ENCODE results near the gene TUBB1.
"Not testable (repeated sequence)": the region's sequence is repeated elsewhere in the genome, so short reads cannot be mapped to it uniquely, and the experiment has no call there.

Gene TUBB1

GRCh38 chr20:59007665-59008511 is 11.3 kb upstream of the TUBB1 start:
- Histone ChIP-seq H3K36me3 (ENCODE audit: insufficient read depth, low read length) (no peaks in the 10 kb centered on the region), H3K27me3 (ENCODE audit: insufficient read depth, low read length) (peaks cover 28% of the 10 kb centered on the region), H3K9me3 (ENCODE audit: insufficient read depth, low read depth, low read length) (no peaks in the 10 kb centered on the region), H3K4me3 (ENCODE audit: low read length) (peak overlapping the region; percentile 63), H3K9ac (ENCODE audit: low read depth, low read length) (peak overlapping the region; percentile 71), H3K4me1 (ENCODE audit: insufficient read depth, low read length) (peaks cover 6% of the 10 kb centered on the region; the same call in 1 of the 2 replicates), H3K27ac (ENCODE audit: low read depth, low read length) (no peak overlapping the region)
- 85% methylated on average over 24 of the region's 24 CpGs for WGBS

- WGBS = 90% methylated on average over 6 of the region's 8 CpGs
- Histone ChIP-seq H3K9ac (ENCODE audit: low read depth, low read length) (no peak overlapping the region), H3K4me1 (ENCODE audit: insufficient read depth, low read length) (peaks cover 6% of the 10 kb centered on the region; the same call in 1 of the 2 replicates), H3K27ac (ENCODE audit: low read depth, low read length) (no peak overlapping the region), H3K4me3 (ENCODE audit: low read length) (no peak overlapping the region), H3K27me3 (ENCODE audit: insufficient read depth, low read length) (peaks cover 28% of the 10 kb centered on the region), H3K9me3 (ENCODE audit: insufficient read depth, low read depth, low read length) (no peaks in the 10 kb centered on the region), H3K36me3 (ENCODE audit: insufficient read depth, low read length) (no peaks in the 10 kb centered on the region)
Measured at GRCh38 chr20:59008715-59009336, 10.4 kb upstream of the TUBB1 start.

GRCh38 chr20:59010321-59010994 is 8.8 kb upstream of the TUBB1 start:
- WGBS = 88% methylated on average over 8 of the region's 8 CpGs
- Histone ChIP-seq H3K9ac (ENCODE audit: low read depth, low read length) (no peak overlapping the region), H3K27me3 (ENCODE audit: insufficient read depth, low read length) (peaks cover 28% of the 10 kb centered on the region), H3K36me3 (ENCODE audit: insufficient read depth, low read length) (no peaks in the 10 kb centered on the region), H3K9me3 (ENCODE audit: insufficient read depth, low read depth, low read length) (no peaks in the 10 kb centered on the region), H3K27ac (ENCODE audit: low read depth, low read length) (no peak overlapping the region), H3K4me1 (ENCODE audit: insufficient read depth, low read length) (peaks cover 6% of the 10 kb centered on the region; the same call in 1 of the 2 replicates), H3K4me3 (ENCODE audit: low read length) (no peak overlapping the region)

GRCh38 chr20:59010995-59011873 is 8.0 kb upstream of the TUBB1 start:
- Histone ChIP-seq H3K9me3 (ENCODE audit: insufficient read depth, low read depth, low read length) (no peaks in the 10 kb centered on the region), H3K27me3 (ENCODE audit: insufficient read depth, low read length) (peaks cover 23% of the 10 kb centered on the region), H3K4me1 (ENCODE audit: insufficient read depth, low read length) (peaks cover 6% of the 10 kb centered on the region; the same call in 1 of the 2 replicates), H3K4me3 (ENCODE audit: low read length) (no peak overlapping the region), H3K9ac (ENCODE audit: low read depth, low read length) (no peak overlapping the region), H3K36me3 (ENCODE audit: insufficient read depth, low read length) (no peaks in the 10 kb centered on the region), H3K27ac (ENCODE audit: low read depth, low read length) (no peak overlapping the region)
- 89% methylated on average over 17 of the region's 17 CpGs for WGBS

GRCh38 chr20:59011874-59012157 is 7.4 kb upstream of the TUBB1 start:
- not testable (repeated sequence) for H3K9ac ChIP-seq (ENCODE audit: low read depth, low read length); H3K4me3 ChIP-seq (ENCODE audit: low read length); H3K27ac ChIP-seq (ENCODE audit: low read depth, low read length); H3K9me3 ChIP-seq (ENCODE audit: insufficient read depth, low read depth, low read length); H3K4me1 ChIP-seq (ENCODE audit: insufficient read depth, low read length); H3K36me3 ChIP-seq (ENCODE audit: insufficient read depth, low read length)
- 93% methylated on average over 2 of the region's 3 CpGs for WGBS
- peaks cover 17% of the 10 kb centered on the region for H3K27me3 ChIP-seq (ENCODE audit: insufficient read depth, low read length)

GRCh38 chr20:59013031-59013951 is 5.9 kb upstream of the TUBB1 start:
- 87% methylated on average over 17 of the region's 17 CpGs for WGBS
- Histone ChIP-seq H3K4me3 (ENCODE audit: low read length) (no peak overlapping the region), H3K9me3 (ENCODE audit: insufficient read depth, low read depth, low read length) (no peaks in the 10 kb centered on the region), H3K9ac (ENCODE audit: low read depth, low read length) (no peak overlapping the region), H3K36me3 (ENCODE audit: insufficient read depth, low read length) (no peaks in the 10 kb centered on the region), H3K27ac (ENCODE audit: low read depth, low read length) (no peak overlapping the region), H3K27me3 (ENCODE audit: insufficient read depth, low read length) (peaks cover 7% of the 10 kb centered on the region), H3K4me1 (ENCODE audit: insufficient read depth, low read length) (peaks cover 6% of the 10 kb centered on the region; the same call in 1 of the 2 replicates)

- H3K9me3 ChIP-seq (ENCODE audit: insufficient read depth, low read depth, low read length) = no peaks in the 10 kb centered on the region
- peaks cover under 1% of the 10 kb centered on the region; the same call in 1 of the 2 replicates for H3K27me3 ChIP-seq (ENCODE audit: insufficient read depth, low read length)
- no peak overlapping the region for H3K4me3 ChIP-seq (ENCODE audit: low read length)
- no peaks in the 10 kb centered on the region for H3K36me3 ChIP-seq (ENCODE audit: insufficient read depth, low read length)
- H3K27ac ChIP-seq (ENCODE audit: low read depth, low read length) = no peak overlapping the region
- no peak overlapping the region for H3K9ac ChIP-seq (ENCODE audit: low read depth, low read length)
- peaks cover 6% of the 10 kb centered on the region; the same call in 1 of the 2 replicates for H3K4me1 ChIP-seq (ENCODE audit: insufficient read depth, low read length)
- WGBS = 94% methylated on average over 13 of the region's 13 CpGs
Measured at GRCh38 chr20:59013959-59014608, 5.1 kb upstream of the TUBB1 start.

GRCh38 chr20:59014680-59015389 is 4.4 kb upstream of the TUBB1 start:
- H3K27ac ChIP-seq (ENCODE audit: low read depth, low read length) = no peak overlapping the region
- H3K36me3 ChIP-seq (ENCODE audit: insufficient read depth, low read length) = no peaks in the 10 kb centered on the region
- H3K4me1 ChIP-seq (ENCODE audit: insufficient read depth, low read length) = peaks cover 6% of the 10 kb centered on the region; the same call in 1 of the 2 replicates
- H3K4me3 ChIP-seq (ENCODE audit: low read length) = no peak overlapping the region
- no peaks in the 10 kb centered on the region for H3K9me3 ChIP-seq (ENCODE audit: insufficient read depth, low read depth, low read length)
- no peaks in the 10 kb centered on the region; the same call in 1 of the 2 replicates for H3K27me3 ChIP-seq (ENCODE audit: insufficient read depth, low read length)
- H3K9ac ChIP-seq (ENCODE audit: low read depth, low read length) = no peak overlapping the region
- WGBS = 94% methylated on average over 17 of the region's 17 CpGs

GRCh38 chr20:59015411-59015810 is 3.8 kb upstream of the TUBB1 start:
- 91% methylated on average over 16 of the region's 16 CpGs for WGBS

More at GRCh38 chr20:59015411-59015810, 3.8 kb upstream of the TUBB1 start:
- H3K27ac ChIP-seq (ENCODE audit: low read depth, low read length) = no peak overlapping the region
- H3K36me3 ChIP-seq (ENCODE audit: insufficient read depth, low read length) = no peaks in the 10 kb centered on the region
- H3K9ac ChIP-seq (ENCODE audit: low read depth, low read length) = no peak overlapping the region
- no peak overlapping the region for H3K4me3 ChIP-seq (ENCODE audit: low read length)
- peaks cover 5% of the 10 kb centered on the region; the same call in 1 of the 2 replicates for H3K4me1 ChIP-seq (ENCODE audit: insufficient read depth, low read length)
- H3K27me3 ChIP-seq (ENCODE audit: insufficient read depth, low read length) = no peaks in the 10 kb centered on the region; the same call in 1 of the 2 replicates
- no peaks in the 10 kb centered on the region for H3K9me3 ChIP-seq (ENCODE audit: insufficient read depth, low read depth, low read length)
